ENCODE results near the gene PRAC1. TPM values are rescaled to one million over a fixed set of nuclear protein-coding genes. Genes with fewer than 3 reads are reported as not detected.

The PRAC1 gene
- total and polyA plus RNA-seq, 8 donors = not detected

- WGBS, 2 donors = 80% methylated on average over 5 of the region's 5 CpGs
- FAIRE-seq (no peak), DNase-seq (no peak), ATAC-seq (no peak)
- Histone ChIP-seq H3K4me3 (no peak overlapping the region), H3K9me3 (no peaks in the 10 kb centered on the region), H3K27me3 (peaks cover 0 to 2% (median 0%) of the 10 kb centered on the region in 4 donors), H3K36me3 (no peaks in the 10 kb centered on the region), H3K4me1 (no peaks in the 10 kb centered on the region), H3K27ac (no peak overlapping the region)
- no peak for TF ChIP-seq CTCF (IDR thresholded peaks at IDR 0.05)
- intact Hi-C loops (cut with DNase I) = no loop called here
Measured at GRCh38 chr17:48690655-48691054, 31.7 kb downstream of the PRAC1 start.

- Histone ChIP-seq H3K27me3 (peaks cover 0 to 10% (median 3%) of the 10 kb centered on the region in 4 donors), H3K9me3 (no peaks in the 10 kb centered on the region), H3K36me3 (no peaks in the 10 kb centered on the region), H3K4me3 (no peak overlapping the region), H3K27ac (no peak overlapping the region), H3K4me1 (no peaks in the 10 kb centered on the region)
- DNase-seq = no peak
- 93 to 95% methylated on average over 1 of the region's 1 CpG for WGBS, 2 donors
- no peak for FAIRE-seq
- no peak for ATAC-seq
- intact Hi-C loops (cut with DNase I) = loop anchor here in 1 of 3 donors (10.0 kb wide), 1 partner anchor 103 kb away; no protein-coding TSS in a partner anchor
- TF ChIP-seq CTCF (IDR thresholded peaks at IDR 0.05) = no peak
Measured at GRCh38 chr17:48681609-48682008, 40.7 kb downstream of the PRAC1 start.

- Histone ChIP-seq H3K4me3 (no peak overlapping the region), H3K27me3 (peaks cover 0 to 10% (median 3%) of the 10 kb centered on the region in 4 donors), H3K36me3 (no peaks in the 10 kb centered on the region), H3K4me1 (no peaks in the 10 kb centered on the region), H3K9me3 (no peaks in the 10 kb centered on the region), H3K27ac (no peak overlapping the region)
- DNase-seq (no peak), ATAC-seq (no peak), FAIRE-seq (no peak)
- TF ChIP-seq CTCF (IDR thresholded peaks at IDR 0.05) = no peak
- 69 to 85% methylated on average over 5 of the region's 5 CpGs for WGBS, 2 donors
- intact Hi-C loops (cut with DNase I) = loop anchor here in 2 of 3 donors (5.0 to 10.0 kb wide), 4 partner anchors 105 to 203 kb away; no protein-coding TSS in a partner anchor
Measured at GRCh38 chr17:48679385-48680096, 42.8 kb downstream of the PRAC1 start.

- no peak for FAIRE-seq
- Histone ChIP-seq H3K36me3 (no peaks in the 10 kb centered on the region), H3K4me1 (no peaks in the 10 kb centered on the region), H3K9me3 (no peaks in the 10 kb centered on the region), H3K27me3 (peaks cover 0 to 9% (median 3%) of the 10 kb centered on the region in 4 donors), H3K27ac (no peak overlapping the region), H3K4me3 (peak overlapping the region in 1 of 4 donors; percentile 2)
- intact Hi-C loops (cut with DNase I) = loop anchor here in 2 of 3 donors (5.0 to 10.0 kb wide), 3 partner anchors 114 to 204 kb away; no protein-coding TSS in a partner anchor
- 6% methylated on average over 35 to 41 of the region's 41 CpGs for WGBS, 2 donors
- DNase-seq = peak; percentile 36 to 93 (median 74)
- peak; percentile 85 to 100 (median 98) for ATAC-seq
- TF ChIP-seq CTCF (IDR thresholded peaks at IDR 0.05) = peak; percentile 89 to 96 (median 94)
Measured at GRCh38 chr17:48678141-48678971, 44.0 kb downstream of the PRAC1 start.

Measured in pancreas (tissue), 10 donors.